CD14-positive monocyte (primary cell): ENCODE results near the gene SDE2. TPM values are rescaled to one million over a fixed set of nuclear protein-coding genes. Genes with fewer than 3 reads are reported as not detected.
A peak's percentile ranks its signal among the peaks of the same experiment; 100 is the strongest.

Source experiments
- DNase-seq, 3 donors: peaks; one replicate each; pipeline ENCODE4 v3.0.0-alpha.2; 2011 to 2022
- H2AFZ ChIP-seq: 2 replicates; pipeline ENCODE4 v1.6.0; 2012; ENCODE audit warnings: mild to moderate bottlenecking, low read depth, low read length, inconsistent platforms; ENCODE audit not compliant: insufficient read depth, poor library complexity, severe bottlenecking
- H3K27ac ChIP-seq, 2 donors: 1 replicate in 1 of 2; 2 replicates in 1 of 2; pipeline ENCODE4 v1.5.1; 2012 to 2013; ENCODE audit warnings: low read length in 2 of 2, control low read depth in 1 of 2, inconsistent platforms in 1 of 2, low read depth in 1 of 2, mild to moderate bottlenecking in 1 of 2
- H3K27me3 ChIP-seq, 2 donors: one replicate each; pipeline versions ENCODE4 v1.6.0 to v1.6.1; 2011 to 2013; ENCODE audit warnings: low read length in 2 of 2; ENCODE audit not compliant: control insufficient read depth in 2 of 2, insufficient read depth in 2 of 2
- H3K36me3 ChIP-seq, 2 donors: replicated peaks in 1 of 2; 1 replicate in 1 of 2; 2 replicates in 1 of 2; pipeline versions ENCODE4 v1.5.1 to v1.6.1; 2012 to 2013; ENCODE audit warnings: low read length in 2 of 2, control low read depth in 1 of 2, inconsistent platforms in 1 of 2, mild to moderate bottlenecking in 1 of 2; ENCODE audit not compliant: insufficient read depth in 2 of 2, control insufficient read depth in 1 of 2
- H3K4me1 ChIP-seq, 2 donors: 1 replicate in 1 of 2; 2 replicates in 1 of 2; pipeline versions ENCODE4 v1.5.1 to v1.6.1; 2012 to 2013; ENCODE audit warnings: low read length in 2 of 2, control low read depth in 1 of 2, inconsistent platforms in 1 of 2, mild to moderate bottlenecking in 1 of 2, moderate library complexity in 1 of 2; ENCODE audit not compliant: insufficient read depth in 2 of 2, control insufficient read depth in 1 of 2
- H3K4me2 ChIP-seq: replicated peaks from 2 replicates; pipeline ENCODE3; 2012; ENCODE audit warnings: low read length, moderate library complexity, mild to moderate bottlenecking; ENCODE audit not compliant: poor library complexity, severe bottlenecking; ENCODE audit errors: extremely low read depth
- H3K4me3 ChIP-seq, 3 experiments: fragments of 200-600 bp in 1 of 3; sonication (generic) in 1 of 3; replicated peaks in 1 of 3; 1 replicate in 2 of 3; 2 replicates in 1 of 3; pipeline ENCODE4 v1.5.1; 2011 to 2013; ENCODE audit warnings: low read length in 3 of 3, mild to moderate bottlenecking in 3 of 3, control low read depth in 2 of 3, low read depth in 2 of 3, inconsistent platforms in 1 of 3, moderate library complexity in 1 of 3
- H3K79me2 ChIP-seq: 2 replicates; pipeline ENCODE4 v1.6.0; 2012; ENCODE audit warnings: mild to moderate bottlenecking, control low read depth, inconsistent platforms, low read length, moderate library complexity; ENCODE audit not compliant: insufficient read depth
- H3K9ac ChIP-seq: 2 replicates; pipeline ENCODE4 v1.6.0; 2017; ENCODE audit warnings: low read length, mild to moderate bottlenecking; ENCODE audit not compliant: insufficient read depth, poor library complexity, severe bottlenecking
- H3K9me3 ChIP-seq, 2 donors: replicated peaks in 1 of 2; 1 replicate in 1 of 2; 2 replicates in 1 of 2; pipeline versions ENCODE4 v1.5.1 to v1.6.1; 2012 to 2013; ENCODE audit warnings: low read length in 2 of 2, control low read depth in 1 of 2; ENCODE audit not compliant: control insufficient read depth in 1 of 2, insufficient read depth in 1 of 2
- H4K20me1 ChIP-seq: 2 replicates; pipeline ENCODE4 v1.6.0; 2012; ENCODE audit warnings: mild to moderate bottlenecking, low read length, control low read depth, moderate library complexity; ENCODE audit not compliant: insufficient read depth
- H3K27ac Mint-ChIP-seq, 7 donors: one replicate each; pipeline ENCODE4 v1.8.0; 2020; ENCODE audit warnings: mild to moderate bottlenecking in 7 of 7, mixed read lengths in 7 of 7, moderate library complexity in 6 of 7, inconsistent platforms in 2 of 7
- H3K27me3 Mint-ChIP-seq, 3 donors: one replicate each; pipeline ENCODE4 v1.8.0; 2021 to 2022; ENCODE audit warnings: low read depth in 3 of 3, mild to moderate bottlenecking in 3 of 3, mixed read lengths in 3 of 3, moderate library complexity in 3 of 3, inconsistent platforms in 1 of 3
- H3K36me3 Mint-ChIP-seq, 2 donors: one replicate each; pipeline ENCODE4 v1.8.0; 2020; ENCODE audit warnings: mixed read lengths in 2 of 2, inconsistent platforms in 1 of 2, mild to moderate bottlenecking in 1 of 2
- H3K4me1 Mint-ChIP-seq: one replicate; pipeline ENCODE4 v1.8.0; 2020; ENCODE audit warnings: mild to moderate bottlenecking, mixed read lengths
- H3K4me3 Mint-ChIP-seq, 2 donors: one replicate each; pipeline ENCODE4 v1.8.0; 2020; ENCODE audit warnings: mild to moderate bottlenecking in 2 of 2, mixed read lengths in 2 of 2, moderate library complexity in 1 of 2
- H3K9me3 Mint-ChIP-seq, 7 donors: one replicate each; pipeline ENCODE4 v1.8.0; 2020 to 2022; ENCODE audit warnings: mixed read lengths in 7 of 7, mild to moderate bottlenecking in 6 of 7, moderate library complexity in 6 of 7, inconsistent platforms in 2 of 7
- CTCF ChIP-seq: fragments of 200-600 bp; IDR thresholded peaks from one replicate; pipeline ENCODE4 v1.8.0; 2022; ENCODE audit warnings: antibody characterized with exemption, mild to moderate bottlenecking
- WGBS: methylation state at CpG from one replicate; pipeline ENCODE4 v1.1.5; 2013; ENCODE audit warnings: missing lambda C conversion rate; ENCODE audit not compliant: insufficient coverage; 5-methylcytosine and 5-hydroxymethylcytosine counted together
- intact Hi-C, 2 donors: fragments of 100-400 bp; cut with micrococcal nuclease; formaldehyde crosslinking; loops; one replicate each; pipeline versions ENCODE4 v1.15.0 to v1.15.1; 2023
- polyA plus RNA-seq, 3 donors: library from polyadenylated mRNA; depleted of rRNA in 1 of 3; unstranded in 2 of 3; stranded (reverse) in 1 of 3; fragments of 300-500 nt in 2 of 3; fragments of >200 nt in 1 of 3; fragmentation: Illumina TruSeq in 2 of 3; gene quantifications; 1 replicate in 2 of 3; 2 replicates in 1 of 3; pipeline ENCODE4 v1.2.3, GENCODE V29; 2012 to 2021
- small RNA-seq: library from RNA; depleted of rRNA; stranded (forward); fragments of <200 nt; gene quantifications from one replicate; pipeline ENCODE3, GENCODE V24; 2012; ENCODE audit warnings: low read depth; ENCODE audit not compliant: insufficient read length

Gene SDE2
- polyA plus RNA-seq, 3 donors = 6.8 to 18.0 (median 8.4) TPM

- H3K4me3 Mint-ChIP-seq = no peak overlapping the region
- intact Hi-C loops = no loop called here
These were observed 64.4 kb downstream of the SDE2 start for GRCh38 chr1:225934711-225935110.

GRCh38 chr1:225933072-225933471, 66.1 kb downstream of the SDE2 start:
- no peak overlapping the region for H3K4me3 ChIP-seq
- no peaks in the 10 kb centered on the region for H3K79me2 ChIP-seq
- Mint-ChIP-seq H3K36me3 (no peaks in the 10 kb centered on the region), H3K27me3 (peaks cover 0 to 4% (median under 1%) of the 10 kb centered on the region in 3 donors), H3K4me3 (no peak overlapping the region), H3K9me3 (no peaks in the 10 kb centered on the region), H3K4me1 (no peaks in the 10 kb centered on the region), H3K27ac (no peak overlapping the region)
- DNase-seq = no peak
- no CpG with 5 or more reads among the region's 2 CpGs for WGBS
- no peak overlapping the region for H3K4me2 ChIP-seq
- no peaks in the 10 kb centered on the region for H3K4me1 ChIP-seq
- no peaks in the 10 kb centered on the region for H3K36me3 ChIP-seq
- no peak for TF ChIP-seq CTCF
- H2AFZ ChIP-seq = no peak overlapping the region
- no peak overlapping the region for H3K27ac ChIP-seq
- intact Hi-C loops = no loop called here
- H3K9me3 ChIP-seq = no peaks in the 10 kb centered on the region
- no peaks in the 10 kb centered on the region for H3K27me3 ChIP-seq
- no peak overlapping the region for H3K9ac ChIP-seq
- no peaks in the 10 kb centered on the region for H4K20me1 ChIP-seq

More at GRCh38 chr1:225934711-225935110, 64.4 kb downstream of the SDE2 start:
- Mint-ChIP-seq H3K4me1 (no peaks in the 10 kb centered on the region), H3K9me3 (no peaks in the 10 kb centered on the region), H3K36me3 (no peaks in the 10 kb centered on the region), H3K27me3 (peaks cover 2 to 6% (median 2%) of the 10 kb centered on the region in 3 donors), H3K27ac (peak overlapping the region in 1 of 7 donors; percentile 46)
- Histone ChIP-seq H3K79me2 (no peaks in the 10 kb centered on the region), H3K27ac (no peak overlapping the region), H2AFZ (no peak overlapping the region), H3K36me3 (no peaks in the 10 kb centered on the region), H3K27me3 (no peaks in the 10 kb centered on the region), H3K4me1 (no peaks in the 10 kb centered on the region), H3K4me2 (no peak overlapping the region), H3K4me3 (no peak overlapping the region), H4K20me1 (no peaks in the 10 kb centered on the region), H3K9me3 (no peaks in the 10 kb centered on the region), H3K9ac (no peak overlapping the region)
- WGBS = no CpG with 5 or more reads among the region's 5 CpGs
- TF ChIP-seq CTCF = no peak
- no peak for DNase-seq

Small RNA genes lying within 50 kb of the gene (small RNA-seq; reads per million reads assigned to genes)
- gene AL117348.1 = not detected
- gene NDUFA3P3 = not detected

Other genes with a start within 250 kb of the SDE2 start
- gene SRP9, start 221.5 kb downstream of the SDE2 start, polyA plus RNA-seq = 100 to 1,000 TPM in 2 of 3 donors, 10 to 100 TPM in 1; 89.5 to 329 (median 281) TPM
- gene EPHX1, start 189.2 kb downstream of the SDE2 start, polyA plus RNA-seq = 10 to 100 TPM in 1 of 3 donors, 1 to 10 TPM in 2; 4.6 to 23.8 (median 7.4) TPM
- gene TMEM63A, start 117.0 kb downstream of the SDE2 start, polyA plus RNA-seq = 10 to 100 TPM in 1 of 3 donors, 1 to 10 TPM in 2; 3.0 to 48.0 (median 5.8) TPM
- under 1 TPM in 1 of 3 donors, not detected in 2; 0.13 TPM for gene LEFTY1, start 110.2 kb downstream of the SDE2 start, polyA plus RNA-seq
- 10 to 100 TPM; 21.4 to 72.5 (median 26.6) TPM for gene PYCR2, start 75.1 kb downstream of the SDE2 start, polyA plus RNA-seq
- not detected for gene LEFTY2, start 58.1 kb downstream of the SDE2 start, polyA plus RNA-seq
- 1,000 to 10,000 TPM in 2 of 3 donors, 100 to 1,000 TPM in 1; 961 to 1,826 (median 1,812) TPM for gene H3-3A, start 63.4 kb upstream of the SDE2 start, polyA plus RNA-seq
- gene ACBD3, start 187.4 kb upstream of the SDE2 start, polyA plus RNA-seq = 10 to 100 TPM in 2 of 3 donors, 1 to 10 TPM in 1; 7.0 to 16.3 (median 11.4) TPM
- gene MIXL1, start 224.3 kb upstream of the SDE2 start, polyA plus RNA-seq = not detected